HG03378 (cell line): Measurements from ENCODE around the gene MYO1B.

ENCODE experiments used
- ATAC-seq: cut with Tn5 transposase; IDR thresholded peaks from one replicate; pipeline ENCODE4 v1.9.1; 2021; ENCODE audit warnings: mild to moderate bottlenecking, moderate library complexity; ENCODE audit not compliant: unreplicated experiment

The MYO1B gene

GRCh38 chr2:191319186-191319585, 74.0 kb downstream of the MYO1B start:
- ATAC-seq = no peak

- ATAC-seq = no peak
These were observed 75.7 kb downstream of the MYO1B start for GRCh38 chr2:191320881-191321280.

- ATAC-seq = peak; percentile 76
These were observed 76.9 kb downstream of the MYO1B start for GRCh38 chr2:191321861-191322662.

GRCh38 chr2:191322828-191323506, 77.8 kb downstream of the MYO1B start:
- no peak for ATAC-seq

- ATAC-seq = no peak
These were observed 80.6 kb downstream of the MYO1B start for GRCh38 chr2:191325651-191326365.

- no peak for ATAC-seq
These were observed 82.3 kb downstream of the MYO1B start for GRCh38 chr2:191327484-191327883.

GRCh38 chr2:191328150-191328809, 83.1 kb downstream of the MYO1B start:
- no peak for ATAC-seq

- no peak for ATAC-seq
These were observed 84.6 kb downstream of the MYO1B start for GRCh38 chr2:191329841-191330240.

- no peak for ATAC-seq
These were observed 88.7 kb downstream of the MYO1B start for GRCh38 chr2:191333911-191334357.

GRCh38 chr2:191335875-191336464, 90.8 kb downstream of the MYO1B start:
- ATAC-seq = no peak

- no peak for ATAC-seq
These were observed 96.2 kb downstream of the MYO1B start for GRCh38 chr2:191341436-191341835.

- no peak for ATAC-seq
These were observed 98.7 kb downstream of the MYO1B start for GRCh38 chr2:191343796-191344338.

GRCh38 chr2:191345788-191346187, 100.6 kb downstream of the MYO1B start:
- ATAC-seq = no peak

GRCh38 chr2:191347154-191347553, 102.0 kb downstream of the MYO1B start:
- no peak for ATAC-seq

- ATAC-seq = no peak
These were observed 102.7 kb downstream of the MYO1B start for GRCh38 chr2:191347881-191348280.

- no peak for ATAC-seq
These were observed 104.8 kb downstream of the MYO1B start for GRCh38 chr2:191349990-191350389.

- ATAC-seq = no peak
These were observed 105.6 kb downstream of the MYO1B start for GRCh38 chr2:191350826-191351225.

GRCh38 chr2:191351298-191351697, 106.1 kb downstream of the MYO1B start:
- ATAC-seq = no peak

- no peak for ATAC-seq
These were observed 106.7 kb downstream of the MYO1B start for GRCh38 chr2:191351921-191352320.

GRCh38 chr2:191352536-191352935, 107.3 kb downstream of the MYO1B start:
- no peak for ATAC-seq
